Measurements from ENCODE around the gene CST9. TPM values are rescaled to one million over a fixed set of nuclear protein-coding genes. Genes with fewer than 3 reads are reported as not detected.

The CST9 gene
- total and polyA plus RNA-seq, 10 of the 15 experiments (the other 5 are each of a cell fraction or from before 2014, with no cell fraction given), result not detected

DNA sequence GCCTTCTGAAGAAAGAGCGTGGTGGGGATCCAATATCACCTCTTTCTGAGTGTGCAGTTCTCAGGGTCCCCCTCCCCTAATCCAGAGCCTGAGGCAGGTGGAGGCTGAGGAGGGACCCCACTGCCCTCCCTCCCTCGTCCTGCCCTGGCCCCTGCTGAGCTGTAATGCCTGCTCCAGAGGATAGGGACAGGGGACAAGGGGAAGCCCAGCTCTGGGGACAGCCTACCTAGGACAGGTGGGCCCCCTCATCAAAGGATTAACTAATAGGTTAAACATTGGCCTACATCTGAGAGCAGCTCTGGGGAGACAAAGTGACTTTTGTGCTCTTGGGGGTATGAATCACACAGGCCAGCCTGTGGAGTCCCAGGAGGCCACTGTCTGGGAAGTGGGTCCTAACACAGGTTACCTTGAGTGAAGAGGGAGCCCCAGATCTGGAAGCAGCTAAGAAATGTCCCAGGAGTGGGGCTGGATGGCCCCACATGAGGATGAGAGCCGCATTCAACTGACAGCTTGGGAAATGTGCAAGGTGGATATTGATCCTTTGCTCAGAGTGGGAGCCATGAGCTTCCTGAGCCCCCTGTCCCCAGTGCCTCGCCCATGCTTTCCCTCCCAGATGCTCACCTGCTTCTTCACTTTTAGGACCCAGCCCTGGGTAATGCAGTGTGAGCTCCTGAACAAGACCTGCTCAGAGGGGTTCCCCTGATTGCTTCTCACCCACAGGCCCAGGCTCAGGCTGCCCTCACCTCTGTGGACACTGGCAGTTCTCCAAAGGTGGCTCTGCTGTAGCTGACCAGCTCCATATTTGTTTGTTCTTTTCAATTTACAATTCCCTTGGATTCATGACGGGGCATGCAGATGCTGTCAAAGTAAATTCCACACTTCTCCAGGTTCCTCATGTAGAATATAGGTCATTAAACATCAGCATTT is 19.6 kb downstream of the CST9 start:
- POLR2A ChIA-PET, result no interaction called here
- SMC1A ChIA-PET (ENCODE audit: uncharacterized antibody, unreplicated experiment), result no interaction called here
- no peak overlapping the region for H2AFZ ChIP-seq (ENCODE audit: control insufficient read depth, low read depth, low read length)
- no peaks in the 10 kb centered on the region for H3K4me1 ChIP-seq (ENCODE audit: control insufficient read depth, insufficient read depth, low read length)
- intact Hi-C loops (cut with micrococcal nuclease; ENCODE audit: unreplicated experiment), result no loop called here
- TF ChIP-seq BMI1 (IDR thresholded peaks at IDR 0.05; ENCODE audit: borderline replicate concordance) (no peak), ETV6 (conservative IDR thresholded peaks at IDR 0.05 in 1 of 2, IDR thresholded peaks at IDR 0.05 in 1 of 2; ENCODE audit: borderline replicate concordance in 1 of 2, low read depth in 1 of 2) (no peak), HCFC1 (IDR thresholded peaks at IDR 0.05; ENCODE audit: low read length) (no peak), ZZZ3 (IDR thresholded peaks at IDR 0.05; ENCODE audit: control insufficient read depth, insufficient read length, low read depth) (no peak), RB1 (IDR thresholded peaks at IDR 0.05; ENCODE audit: borderline replicate concordance) (no peak), TAF1 (IDR thresholded peaks at IDR 0.05; ENCODE audit: borderline replicate concordance, low read depth, low read length) (no peak), PAX5 (IDR thresholded peaks at IDR 0.05; ENCODE audit: borderline replicate concordance, low read depth, low read length) (no peak), TCF7 (IDR thresholded peaks at IDR 0.05; ENCODE audit: borderline replicate concordance) (no peak), NRF1 (conservative IDR thresholded peaks at IDR 0.05; ENCODE audit: low read depth, low read length) (no peak), GABPA (IDR thresholded peaks at IDR 0.05; ENCODE audit: low read depth) (no peak), SUZ12 (IDR thresholded peaks at IDR 0.05; ENCODE audit: unreplicated experiment) (no peak), RFX5 (IDR thresholded peaks at IDR 0.05; ENCODE audit: low read depth, low read length) (no peak), ZBED1 (IDR thresholded peaks at IDR 0.05; ENCODE audit: borderline replicate concordance) (no peak), STAT1 (conservative IDR thresholded peaks at IDR 0.05) (no peak), MXI1 (IDR thresholded peaks at IDR 0.05; ENCODE audit: low read depth, low read length) (no peak)
- 10% methylated on average over 4 of the region's 5 CpGs for WGBS (ENCODE audit: insufficient coverage, insufficient replicate concordance, low lambda C conversion rate, missing lambda C conversion rate)
- no peaks in the 10 kb centered on the region for H4K20me1 ChIP-seq (ENCODE audit: control insufficient read depth, insufficient read depth)
- CTCF ChIA-PET, result interaction anchor here (1.4 kb wide), 1 partner anchor 144 kb away, joined by 3 read pairs; no protein-coding TSS in a partner anchor
- FAIRE-seq (no peak), DNase-seq (ENCODE audit: low read depth, low spot score) (no peak), ATAC-seq (no peak)
- H3K36me3 ChIP-seq (ENCODE audit: control insufficient read depth in 2 of 2, insufficient read depth in 2 of 2, low read length in 1 of 2), result no peaks in the 10 kb centered on the region
- RAD21 ChIA-PET (ENCODE audit: unreplicated experiment), result no interaction called here
- in situ Hi-C loops (cut with MboI), result no loop called here
- H3K4me3 ChIP-seq, result no peak overlapping the region
- no peak overlapping the region for H3K27ac ChIP-seq (ENCODE audit: control insufficient read depth, insufficient read depth)
- H3K79me2 ChIP-seq (ENCODE audit: control insufficient read depth, insufficient read depth, low read length), result no peaks in the 10 kb centered on the region
- no peak overlapping the region for H3K4me2 ChIP-seq (ENCODE audit: control insufficient read depth, insufficient read depth)
- peaks cover 0 to 4% of the 10 kb centered on the region in 2 experiments; a peak in 2 of 4 replicates for H3K27me3 ChIP-seq (replicated peaks in 1 of 2; ENCODE audit: control insufficient read depth in 2 of 2, insufficient read depth in 2 of 2, low read length in 1 of 2)
- BruUV-seq (replicated peaks), result no TSS peak
- no peak overlapping the region for H3K9ac ChIP-seq (ENCODE audit: control insufficient read depth, insufficient read depth, low read length)
- no peaks in the 10 kb centered on the region for H3K9me3 ChIP-seq (replicated peaks; ENCODE audit: control insufficient read depth, insufficient read depth, low read length)
